T-helper 2 cell (primary cell): ENCODE measurements around the gene HIBCH.
A peak's percentile ranks its signal among the peaks of the same experiment; 100 is the strongest.
"Not testable (repeated sequence)": the region's sequence is repeated elsewhere in the genome, so short reads cannot be mapped to it uniquely, and the experiment has no call there.

Experiments
- DNase-seq, 5 experiments: peaks; one replicate each; pipeline versions ENCODE4 v3.0.0 to v3.0.0-alpha.2; 2012 to 2022
- total RNA-seq, 2 donors: gene quantifications; one replicate each; lab custom pipeline; 2026; lab: John Stamatoyannopoulos, UW

HIBCH gene
- total RNA-seq = 6.5 to 10.9 reads per million in 2 donors

GRCh38 chr2:190319555-190320498 is at the start of gene HIBCH:
TSS of gene HIBCH (minus strand) at chr2:190319826. CDS start at chr2:190319750, 76 bp downstream.
- DNase-seq = peak; percentile 71 to 91 (median 78)

GRCh38 chr2:190367091-190367490 is 47.5 kb upstream of the HIBCH start:
- no peak for DNase-seq

GRCh38 chr2:190366248-190366753 is 46.7 kb upstream of the HIBCH start:
- DNase-seq = no peak

- DNase-seq = no peak
Measured at GRCh38 chr2:190365499-190366204, 46.0 kb upstream of the HIBCH start.

- no peak for DNase-seq
Measured at GRCh38 chr2:190362894-190363293, 43.3 kb upstream of the HIBCH start.

GRCh38 chr2:190361572-190361971 is 41.9 kb upstream of the HIBCH start:
- no peak for DNase-seq

- no peak for DNase-seq
Measured at GRCh38 chr2:190360965-190361364, 41.3 kb upstream of the HIBCH start.

GRCh38 chr2:190360561-190360960 is 40.9 kb upstream of the HIBCH start:
- no peak for DNase-seq

- DNase-seq = not testable (repeated sequence)
Measured at GRCh38 chr2:190358655-190359448, 39.2 kb upstream of the HIBCH start.

GRCh38 chr2:190357600-190357999 is 38.0 kb upstream of the HIBCH start:
- no peak for DNase-seq

- no peak for DNase-seq
Measured at GRCh38 chr2:190355968-190356644, 36.5 kb upstream of the HIBCH start.

- DNase-seq = no peak
Measured at GRCh38 chr2:190354003-190354690, 34.5 kb upstream of the HIBCH start.

GRCh38 chr2:190353537-190353899 is 33.9 kb upstream of the HIBCH start:
- no peak for DNase-seq

- peak in 1 of 5 experiments; percentile 48 for DNase-seq
Measured at GRCh38 chr2:190352668-190353536, 33.3 kb upstream of the HIBCH start.

- DNase-seq = no peak
Measured at GRCh38 chr2:190351955-190352354, 32.3 kb upstream of the HIBCH start.

GRCh38 chr2:190350371-190350770 is 30.7 kb upstream of the HIBCH start:
- DNase-seq = no peak

- DNase-seq = peak in 1 of 5 experiments; percentile 22
Measured at GRCh38 chr2:190344276-190344827, 24.7 kb upstream of the HIBCH start.

GRCh38 chr2:190343536-190344275 is 24.1 kb upstream of the HIBCH start, which contains the start of gene INPP1:
TSS of gene INPP1 (plus strand) at chr2:190343589. CDS start at chr2:190360103, 16,514 bp downstream.
- peak in 4 of 5 experiments; percentile 4 to 59 (median 26) for DNase-seq

GRCh38 chr2:190343089-190343535 is 23.5 kb upstream of the HIBCH start:
- no peak for DNase-seq
